HG03442 (cell line): ENCODE data around the gene SLC24A3.

Experiments
- ATAC-seq: cut with Tn5 transposase; IDR thresholded peaks from one replicate; pipeline ENCODE4 v1.9.1; 2021; ENCODE audit warnings: mild to moderate bottlenecking, moderate library complexity; ENCODE audit not compliant: unreplicated experiment

The SLC24A3 gene

DNA sequence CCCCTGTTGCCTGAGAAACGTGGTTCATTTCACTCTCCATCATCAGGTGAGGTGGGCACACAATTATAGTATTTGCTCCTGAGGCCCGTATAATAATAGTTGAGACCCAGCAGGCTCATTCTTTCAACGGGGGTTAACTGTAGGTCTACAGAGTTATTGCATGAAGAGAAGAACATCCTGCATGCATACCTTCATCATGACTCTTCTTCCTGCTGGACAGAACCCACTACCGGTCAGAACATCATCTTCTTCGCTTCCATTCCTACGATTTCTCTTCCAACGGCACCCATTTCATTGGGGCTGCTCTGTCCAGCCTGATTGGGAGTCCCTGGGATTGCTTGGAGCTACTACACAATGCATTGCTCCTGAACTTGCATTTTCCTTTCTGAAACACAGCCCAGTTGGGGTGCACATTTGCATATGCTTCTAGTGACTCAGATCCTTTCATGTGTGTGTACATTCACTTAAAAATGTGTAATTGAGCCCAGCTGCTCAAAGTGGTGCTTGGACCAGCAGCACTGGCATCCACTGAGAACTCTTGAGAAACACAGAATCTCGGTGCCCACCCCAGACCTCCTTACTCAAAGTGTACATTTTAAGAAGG lies 57.4 kb downstream of the SLC24A3 start:
- ATAC-seq, result no peak

DNA sequence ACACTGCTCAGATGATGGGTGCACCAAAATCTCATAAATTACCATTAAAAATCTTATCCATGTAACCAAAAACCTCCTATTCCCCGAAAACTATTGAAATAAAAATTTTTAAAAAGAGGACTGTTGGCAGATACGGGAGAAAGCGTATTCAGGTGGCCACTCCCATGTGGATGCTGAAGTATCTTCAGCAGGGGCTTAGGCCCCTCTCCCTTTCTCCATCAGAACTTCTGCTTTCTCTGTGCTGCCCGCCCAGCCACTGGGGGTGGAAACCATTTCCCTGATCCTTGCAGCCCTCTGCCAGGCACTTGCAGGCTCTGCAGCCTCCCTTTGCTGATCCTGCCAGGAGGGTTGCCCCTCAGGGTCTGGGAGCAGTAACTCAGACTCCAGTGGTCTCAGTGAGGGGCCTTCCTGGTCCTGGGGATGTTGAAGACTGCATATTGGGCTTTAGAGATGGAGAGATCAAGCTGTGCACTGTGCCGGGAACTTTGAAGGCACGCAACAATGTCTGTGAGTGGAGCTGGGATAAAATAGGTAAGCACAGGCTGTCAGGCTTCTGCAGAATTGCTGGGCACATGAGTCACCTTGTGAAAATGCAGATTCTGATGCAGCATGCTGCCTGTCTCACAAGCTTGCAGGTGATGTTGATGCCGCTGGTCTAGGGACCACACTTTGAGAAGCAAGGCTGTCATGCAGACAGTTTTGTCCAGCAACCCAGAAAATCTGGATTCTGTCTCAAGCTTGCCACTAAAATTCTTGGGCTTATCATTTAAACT lies 59.6 kb downstream of the SLC24A3 start:
- no peak for ATAC-seq

DNA sequence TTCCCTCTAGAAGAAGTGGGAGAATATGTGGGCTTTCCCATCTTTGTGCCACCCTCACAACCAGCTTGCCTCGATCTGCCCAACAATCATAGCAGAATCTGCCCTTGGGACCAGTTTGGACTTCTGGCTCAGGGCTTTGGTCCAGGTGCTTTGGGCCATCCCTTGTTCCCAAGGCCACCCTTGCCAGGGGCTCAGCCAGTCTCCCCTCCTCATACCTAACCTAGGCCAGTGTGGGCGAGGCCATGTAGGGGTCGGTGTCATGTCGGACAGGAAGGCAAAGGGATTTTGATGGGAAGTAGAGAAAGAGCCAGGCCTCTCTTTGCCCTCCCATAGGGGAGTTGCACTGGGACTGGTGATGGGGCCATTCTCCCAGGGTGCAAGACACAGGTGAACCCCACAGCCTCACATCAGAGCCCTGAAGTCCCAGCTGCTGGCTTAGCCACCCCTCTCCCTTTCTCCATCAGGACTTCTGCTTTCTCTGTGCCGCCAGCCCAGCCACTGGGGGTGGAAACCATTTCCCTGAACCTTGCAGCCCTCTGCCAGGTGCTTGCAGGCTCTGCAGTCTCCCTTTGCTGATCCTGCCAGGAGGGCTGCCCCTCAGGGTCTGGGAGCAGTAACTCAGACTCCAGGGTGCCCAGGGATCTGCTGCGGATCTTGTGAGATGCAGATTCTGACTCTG lies 60.7 kb downstream of the SLC24A3 start:
- no peak for ATAC-seq

DNA sequence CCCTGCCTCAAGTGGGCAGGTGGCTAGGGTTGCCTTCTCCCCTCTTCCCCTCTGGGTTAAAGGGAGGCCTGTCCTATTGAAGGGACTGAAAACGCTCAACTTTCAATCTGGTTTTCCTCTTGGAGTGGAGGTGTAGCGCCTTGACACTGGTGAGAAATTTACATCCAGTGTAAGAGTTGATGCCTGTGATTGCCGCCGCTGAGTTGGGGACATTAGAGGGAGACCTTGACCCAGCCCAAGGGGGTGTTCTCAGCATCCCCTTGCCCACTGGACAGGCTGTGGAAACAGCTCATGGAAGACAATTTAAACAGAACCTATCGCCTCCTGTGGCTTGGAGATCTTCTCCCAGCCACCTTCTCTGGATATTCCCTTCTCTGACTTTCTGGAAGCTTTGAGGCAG lies 61.6 kb downstream of the SLC24A3 start:
- ATAC-seq, result no peak

DNA sequence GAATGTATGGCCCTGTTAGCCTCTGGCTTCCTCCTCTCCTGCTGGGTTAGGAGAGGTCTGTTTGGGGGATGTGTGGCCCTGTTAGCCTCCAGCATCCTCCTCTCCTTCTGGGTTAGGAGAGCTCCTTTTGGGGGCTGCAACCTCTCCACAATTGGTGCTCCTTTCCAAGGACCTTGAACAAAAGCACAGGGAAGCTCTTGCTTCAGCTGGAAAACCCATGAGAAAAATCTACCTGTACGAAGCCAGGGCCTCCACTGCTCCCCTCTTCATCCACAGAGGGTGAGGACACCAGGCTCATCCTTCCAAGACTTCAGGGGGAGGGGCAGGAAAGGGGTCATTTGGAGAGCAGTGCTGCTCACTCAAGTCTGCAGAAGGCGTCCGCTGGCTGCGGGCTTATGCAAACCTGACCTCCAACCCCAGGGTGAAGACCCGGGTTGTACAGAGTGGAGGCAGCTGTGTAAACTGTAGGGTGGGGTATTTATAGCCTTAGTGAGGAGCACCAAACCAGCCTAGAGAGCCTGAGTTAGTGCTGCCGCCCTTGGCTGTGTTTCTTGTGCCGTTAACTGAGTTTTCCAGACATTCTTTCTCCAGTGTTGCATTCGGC lies 62.1 kb downstream of the SLC24A3 start:
- ATAC-seq, result no peak

DNA sequence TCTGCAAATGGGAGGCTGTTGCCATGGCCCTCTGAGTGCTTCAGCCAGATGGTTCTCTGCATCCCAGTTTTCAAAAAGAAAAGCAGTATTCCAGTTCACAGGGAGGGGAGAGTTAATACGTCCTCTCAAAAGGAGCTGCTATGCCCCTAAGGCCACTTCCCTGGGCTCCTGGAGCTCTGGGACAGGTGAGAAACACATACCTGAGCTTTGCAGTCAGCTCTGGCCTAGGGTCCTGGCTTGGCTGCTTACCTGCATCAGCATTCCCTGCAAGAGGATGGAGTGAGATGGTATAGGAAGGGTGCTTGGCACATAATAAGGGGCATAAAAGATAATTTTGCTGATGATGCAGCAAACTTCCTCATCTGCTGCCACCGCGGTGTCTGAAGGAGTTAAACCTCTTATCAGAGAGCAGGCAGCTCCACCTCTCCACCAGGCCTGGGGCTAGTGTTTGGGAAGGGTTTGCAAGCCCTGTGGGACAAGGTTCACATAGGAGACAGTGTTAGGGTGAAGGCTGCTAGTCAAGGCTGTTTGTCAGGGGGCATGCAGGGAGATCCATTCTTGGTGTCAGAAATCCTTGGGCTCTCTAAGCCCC lies 62.7 kb downstream of the SLC24A3 start:
- ATAC-seq, result no peak

DNA sequence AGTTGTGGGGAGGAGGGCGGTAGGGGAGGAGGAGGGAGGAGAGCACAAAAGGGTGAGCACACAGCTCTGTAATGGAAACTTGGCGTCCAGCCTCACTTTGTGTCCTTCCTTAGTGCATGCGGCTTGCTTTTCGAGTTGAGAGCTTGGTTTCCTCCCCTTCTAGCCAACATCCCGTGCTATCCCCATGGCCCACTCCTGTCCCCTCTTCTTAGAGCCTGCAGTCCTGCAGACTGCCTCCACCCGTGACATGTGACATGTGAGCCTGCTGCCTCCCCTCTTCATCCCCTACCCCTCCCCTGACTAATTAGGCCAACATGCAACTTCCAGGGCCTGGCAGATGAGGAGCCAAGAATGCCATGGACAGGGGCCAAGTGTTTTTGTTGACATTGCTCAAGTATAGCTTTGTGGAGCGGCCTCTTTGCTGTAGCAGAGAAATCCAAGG lies 63.2 kb downstream of the SLC24A3 start:
- no peak for ATAC-seq

DNA sequence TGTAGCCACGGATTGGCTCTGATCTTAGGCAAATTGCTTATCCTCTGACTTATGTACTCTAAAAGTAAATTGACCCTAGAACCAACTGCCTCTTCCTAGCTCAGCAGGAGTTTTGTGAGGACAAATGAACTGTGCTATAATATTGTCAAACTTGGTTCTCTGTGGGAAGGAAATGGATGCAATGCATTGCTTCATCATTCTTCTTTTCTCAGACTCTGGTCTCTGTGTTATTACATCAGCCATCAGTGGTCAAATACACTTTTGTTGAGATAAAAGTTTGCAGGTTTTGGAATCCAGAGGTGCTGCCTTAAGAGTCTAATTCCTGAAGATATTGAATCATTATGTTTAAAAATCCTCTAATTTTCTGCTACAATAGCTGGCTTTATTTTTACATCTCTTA lies 64.9 kb downstream of the SLC24A3 start:
- ATAC-seq, result no peak

DNA sequence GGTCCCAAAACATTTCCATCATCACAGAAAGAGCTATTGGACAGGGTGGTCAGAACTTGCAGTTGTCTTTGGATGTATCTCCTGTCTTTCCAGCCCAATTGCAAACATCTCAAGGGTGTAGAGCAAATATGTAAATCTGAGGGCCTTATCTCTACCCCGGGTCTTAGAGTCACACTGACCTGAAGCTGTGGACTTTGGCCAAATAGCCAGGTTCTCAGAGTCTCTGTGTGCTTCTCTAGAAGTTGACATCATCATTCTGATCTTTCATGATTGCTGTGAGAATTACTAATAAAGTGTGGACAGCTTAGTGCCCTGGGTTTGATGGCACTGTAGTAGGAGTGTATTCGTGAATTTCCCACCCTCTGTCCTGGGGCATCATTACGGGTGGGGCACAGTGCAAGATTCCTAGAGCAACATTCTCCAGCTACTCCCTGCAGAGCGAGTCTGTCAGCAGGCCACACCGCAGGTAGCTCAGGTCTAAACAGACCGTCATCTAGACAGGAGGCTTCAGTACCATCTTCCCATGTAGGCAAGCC lies 71.1 kb downstream of the SLC24A3 start:
- no peak for ATAC-seq

DNA sequence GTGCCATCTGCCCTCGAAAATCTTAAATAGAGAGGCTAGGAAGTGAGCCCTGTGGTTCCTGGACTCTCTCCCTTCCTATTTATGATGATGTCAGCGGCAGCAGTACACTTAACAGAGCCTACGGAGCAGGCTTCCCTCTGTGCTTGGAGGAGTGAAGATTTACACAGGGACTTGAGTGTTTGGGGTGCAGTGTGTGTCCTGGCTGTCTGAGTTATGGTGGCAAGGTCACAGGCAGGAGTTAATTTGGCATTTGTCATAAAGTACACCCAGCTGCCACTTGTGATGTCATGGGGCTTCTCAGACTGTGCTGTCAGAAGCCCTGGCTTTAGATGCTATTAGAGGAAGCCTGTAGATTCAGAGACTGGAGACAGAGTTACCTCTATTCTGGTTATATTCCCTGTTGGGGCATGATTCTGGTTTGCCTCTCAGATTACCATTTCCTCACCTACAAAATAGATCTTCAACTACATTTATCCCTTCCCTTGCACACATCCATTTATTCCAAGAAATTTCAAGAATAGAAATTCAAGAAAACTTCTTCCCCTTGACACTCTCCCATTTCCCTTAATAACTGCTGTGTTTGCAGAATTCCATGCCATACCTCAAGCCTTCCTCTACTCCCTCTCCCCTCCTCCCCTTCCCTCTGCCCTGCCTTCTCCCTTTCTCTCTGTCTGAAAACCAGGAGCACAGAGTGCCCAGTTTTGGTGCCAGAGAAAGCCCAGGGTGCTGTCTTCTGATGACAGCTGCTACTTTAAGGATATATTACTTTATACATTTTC lies 72.1 kb downstream of the SLC24A3 start:
- no peak for ATAC-seq

DNA sequence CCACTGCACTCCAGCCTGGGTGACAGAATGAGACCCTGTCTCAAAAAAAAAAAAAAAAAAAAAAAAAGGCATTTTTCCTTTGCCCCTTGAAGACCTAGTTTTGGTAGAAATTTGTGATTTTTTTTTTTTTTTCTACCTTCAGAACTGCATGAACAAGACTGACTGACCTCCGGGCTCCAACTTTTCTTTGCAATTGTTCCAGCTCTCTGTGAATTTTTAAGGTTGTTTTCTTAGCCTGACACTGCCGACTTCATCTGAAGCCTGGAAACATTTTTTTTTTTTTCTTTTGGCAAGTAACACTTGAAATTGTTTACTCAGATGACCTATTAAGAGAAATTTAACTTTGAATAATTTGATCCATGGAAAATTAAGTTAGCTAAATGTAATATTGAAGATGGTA lies 73.0 kb downstream of the SLC24A3 start:
- no peak for ATAC-seq

DNA sequence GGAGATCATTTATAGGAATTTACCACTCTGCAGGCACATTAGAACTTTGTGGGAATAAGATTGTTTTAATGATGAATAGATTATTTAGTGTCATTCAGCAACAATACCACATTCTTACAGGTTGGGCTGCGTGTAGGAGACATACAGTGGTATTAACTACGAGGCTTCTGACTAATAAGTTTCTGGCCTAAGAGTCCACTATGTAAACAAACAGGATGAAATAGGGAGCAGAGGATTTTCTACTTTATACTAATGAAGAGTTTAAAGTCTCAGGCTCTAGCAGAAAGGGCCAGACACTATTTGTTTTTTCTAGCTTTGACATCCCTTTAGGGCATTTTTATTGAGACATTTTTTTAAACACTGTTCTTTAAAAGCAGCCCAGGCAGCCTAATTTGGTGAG lies 75.6 kb downstream of the SLC24A3 start:
- ATAC-seq, result no peak

DNA sequence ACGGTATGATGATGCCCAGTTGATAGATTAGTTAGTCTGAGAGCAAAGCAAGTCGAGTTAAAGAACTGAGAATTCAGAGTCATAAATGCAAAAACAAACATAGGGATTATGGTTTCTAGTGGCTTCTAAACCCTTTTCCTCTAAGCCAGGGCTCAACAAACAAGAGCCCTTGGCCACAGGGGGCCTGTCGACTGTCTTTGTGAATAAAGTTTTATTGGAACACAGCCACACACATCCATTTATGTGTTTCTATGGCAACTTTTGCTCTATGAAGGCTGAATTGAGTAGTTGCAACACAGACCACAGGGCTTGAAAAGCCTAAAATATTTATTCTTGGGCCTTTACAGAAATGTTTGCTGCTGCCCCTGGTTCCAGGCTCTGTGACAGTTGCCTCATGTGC lies 76.2 kb downstream of the SLC24A3 start:
- ATAC-seq, result no peak

DNA sequence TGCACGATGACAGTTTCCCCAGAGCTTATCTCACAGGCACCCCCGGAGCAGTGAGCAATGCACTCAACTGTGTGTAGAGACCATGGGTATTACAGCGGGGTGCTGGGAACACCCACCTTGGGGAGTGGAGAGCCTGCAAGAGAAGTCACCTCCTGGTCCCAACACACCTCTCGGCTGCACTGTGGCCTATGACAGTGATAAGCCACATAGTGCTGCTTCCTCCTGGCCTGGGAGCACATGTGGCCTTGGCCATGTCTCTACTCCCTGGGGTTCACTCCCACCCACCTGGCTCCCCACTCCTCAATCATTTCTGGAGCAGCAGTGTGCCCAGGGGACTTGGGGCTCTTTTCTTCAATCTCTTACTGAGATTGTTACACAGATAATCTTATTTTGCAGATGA lies 77.0 kb downstream of the SLC24A3 start:
- no peak for ATAC-seq

DNA sequence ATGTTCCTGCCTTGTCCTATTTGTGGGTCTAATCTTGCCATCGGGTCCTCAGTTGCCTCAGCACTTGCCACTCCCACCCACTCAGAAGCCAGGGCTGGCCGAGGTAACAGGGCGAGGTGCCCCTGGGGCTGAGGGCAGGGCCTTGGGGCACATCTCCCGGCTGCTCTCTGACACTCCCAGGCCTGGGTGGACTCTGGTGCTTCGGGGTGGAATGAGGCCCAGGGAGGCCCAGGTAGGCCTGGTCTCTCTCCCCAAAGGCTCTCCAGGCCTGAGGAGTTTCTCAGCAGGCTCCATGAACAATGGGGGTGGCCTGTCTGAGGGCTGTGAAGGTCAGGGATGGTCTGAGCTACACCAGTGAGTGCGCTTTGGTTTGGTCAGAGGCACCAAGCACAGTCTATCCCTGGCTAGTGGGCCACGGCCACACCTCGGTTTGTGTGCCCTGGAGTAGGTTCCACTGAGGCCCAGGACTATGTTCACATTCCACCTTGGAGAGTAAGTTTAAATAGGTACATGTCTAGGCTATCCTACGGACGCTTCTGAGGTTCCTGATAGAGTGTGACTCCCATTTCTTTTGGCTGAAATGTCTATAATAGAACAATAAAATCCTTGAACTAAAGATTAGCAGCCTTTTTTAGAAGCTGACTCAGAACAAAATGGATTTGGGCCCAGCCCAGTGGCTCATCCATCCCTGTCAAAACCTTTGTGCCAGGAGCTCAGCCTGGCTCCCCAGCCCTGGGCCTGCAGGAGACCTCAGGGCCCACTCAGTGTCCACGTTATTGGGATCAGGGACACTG lies 78.8 kb downstream of the SLC24A3 start:
- ATAC-seq, result no peak

DNA sequence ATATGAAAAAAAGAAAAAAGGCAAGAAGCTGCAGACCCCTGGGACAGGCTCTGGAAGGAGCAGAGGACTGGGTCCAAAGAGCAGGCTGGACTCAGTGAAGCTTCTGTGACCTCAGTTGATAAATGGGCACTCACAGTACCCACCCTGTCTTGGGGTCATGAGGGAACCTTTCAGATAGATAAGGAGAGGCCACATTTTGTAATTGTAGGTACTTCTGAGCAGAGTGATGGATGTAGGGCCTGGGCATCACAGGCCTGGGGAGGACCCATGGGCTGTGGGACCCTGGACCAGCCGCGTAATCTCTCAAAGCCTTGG lies 79.3 kb downstream of the SLC24A3 start:
- ATAC-seq, result no peak

DNA sequence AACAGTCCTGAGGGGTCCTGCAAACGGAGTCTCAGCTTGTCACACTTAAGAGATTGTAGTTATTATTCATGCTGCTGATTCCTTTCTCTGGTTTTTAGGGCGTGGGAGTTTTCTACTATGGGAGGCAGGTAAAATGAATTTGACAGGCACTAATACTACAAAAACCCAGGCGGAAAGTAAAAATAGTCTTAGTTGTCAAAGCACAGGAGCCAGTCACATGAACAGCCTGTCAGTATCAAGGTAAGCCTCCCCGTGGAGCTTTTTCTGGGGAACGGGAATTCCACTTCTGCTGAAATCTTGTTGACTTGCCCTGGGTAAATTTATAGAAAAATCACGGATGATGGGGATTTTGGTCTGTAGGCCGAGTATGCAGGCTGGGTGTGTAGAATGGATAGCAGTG lies 79.8 kb downstream of the SLC24A3 start:
- ATAC-seq, result no peak

DNA sequence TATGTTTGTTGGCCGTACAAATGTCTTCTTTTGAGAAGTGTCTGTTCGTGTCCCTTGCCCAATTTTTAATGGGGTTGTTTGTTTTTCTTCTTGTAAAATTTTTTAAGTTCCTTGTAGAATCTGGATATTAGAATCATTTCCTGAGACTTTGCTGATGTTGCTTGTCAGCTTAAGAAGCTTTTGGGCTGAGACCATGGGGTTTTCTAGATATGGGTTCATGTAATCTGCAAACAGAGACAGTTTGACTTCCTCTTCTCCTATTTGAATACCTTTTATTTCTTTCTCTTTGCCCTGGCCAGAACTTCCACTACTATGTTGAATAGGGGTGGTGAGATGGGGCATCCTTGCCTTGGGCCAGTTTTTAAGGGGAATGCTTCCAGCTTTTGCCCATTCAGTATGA lies 82.6 kb downstream of the SLC24A3 start:
- no peak for ATAC-seq

DNA sequence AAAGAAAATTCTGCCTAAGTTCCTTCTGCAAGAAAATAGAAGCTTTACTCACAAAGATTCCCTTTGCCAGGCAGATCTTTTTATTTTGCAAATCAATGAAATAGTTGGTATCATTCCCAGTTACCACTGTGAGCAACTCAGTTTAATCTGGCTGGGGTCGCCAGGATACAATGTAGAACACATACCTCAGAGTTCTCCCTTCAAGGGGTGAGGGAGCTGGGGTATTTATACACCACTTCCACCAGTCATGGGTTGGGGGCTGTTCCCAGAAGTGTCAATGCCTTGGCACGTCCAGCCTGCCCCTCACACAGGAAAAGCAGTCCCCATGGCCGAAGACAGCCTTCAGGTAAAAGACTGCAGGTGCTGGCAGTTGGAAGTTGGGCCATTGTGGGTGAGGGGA lies 86.2 kb downstream of the SLC24A3 start:
- ATAC-seq, result no peak

DNA sequence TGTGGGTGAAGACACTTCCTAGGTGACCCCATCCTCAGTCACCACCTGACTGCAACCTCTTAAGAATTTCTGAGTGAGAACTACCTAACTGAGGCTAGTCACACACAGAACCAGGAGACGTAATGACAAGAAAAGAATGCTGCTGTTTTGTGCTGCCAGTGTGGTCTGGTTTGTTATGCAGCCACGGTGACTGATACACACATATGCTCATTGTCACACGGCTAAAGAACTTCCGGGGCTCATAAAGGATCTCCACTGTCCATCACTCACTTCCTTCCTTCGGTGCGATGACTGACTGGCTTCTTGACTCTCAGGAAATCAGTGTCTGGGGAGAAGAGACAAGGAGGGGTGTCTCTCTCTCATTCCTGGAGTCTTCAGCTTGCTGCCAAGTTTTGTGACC lies 88.0 kb downstream of the SLC24A3 start:
- ATAC-seq, result no peak
